ENCODE results near the gene DDR1.
A peak's percentile ranks its signal among the peaks of the same experiment; 100 is the strongest.

The DDR1 gene

GRCh38 chr6:30882759-30883684, 1.3 kb upstream of the DDR1 start:
- H3K4me3 ChIP-seq (replicated peaks; ENCODE audit: low read depth, low read length), result no peak overlapping the region
- DNase-seq (ENCODE audit: low read depth), result no peak
- no peak for TF ChIP-seq CTCF (IDR thresholded peaks at IDR 0.05; ENCODE audit: low read length, missing control alignments)

- H3K4me3 ChIP-seq (replicated peaks; ENCODE audit: low read depth, low read length), result peak overlapping the region; percentile 68
- no peak for TF ChIP-seq CTCF (IDR thresholded peaks at IDR 0.05; ENCODE audit: low read length, missing control alignments)
- peak; percentile 49 for DNase-seq (ENCODE audit: low read depth)
Measured at GRCh38 chr6:30884521-30885480, 482 bp downstream of the DDR1 start.

GRCh38 chr6:30885481-30885998, 1.2 kb downstream of the DDR1 start:
- H3K4me3 ChIP-seq (replicated peaks; ENCODE audit: low read depth, low read length), result peak overlapping the region; percentile 68
- DNase-seq (ENCODE audit: low read depth), result peak; percentile 30
- no peak for TF ChIP-seq CTCF (IDR thresholded peaks at IDR 0.05; ENCODE audit: low read length, missing control alignments)

- peak overlapping the region; percentile 68 for H3K4me3 ChIP-seq (replicated peaks; ENCODE audit: low read depth, low read length)
- peak; percentile 70 for DNase-seq (ENCODE audit: low read depth)
- no peak for TF ChIP-seq CTCF (IDR thresholded peaks at IDR 0.05; ENCODE audit: low read length, missing control alignments)
Measured at GRCh38 chr6:30885999-30886896, 1.9 kb downstream of the DDR1 start.

- DNase-seq (ENCODE audit: low read depth), result no peak
- no peak for TF ChIP-seq CTCF (IDR thresholded peaks at IDR 0.05; ENCODE audit: low read length, missing control alignments)
- H3K4me3 ChIP-seq (replicated peaks; ENCODE audit: low read depth, low read length), result no peak overlapping the region
Measured at GRCh38 chr6:30886897-30887255, 2.6 kb downstream of the DDR1 start.

All from fibroblast of pulmonary artery (primary cell).